PC-9 (cell line): ENCODE results near the gene NDUFAF2. TPM values are rescaled to one million over a fixed set of nuclear protein-coding genes. Genes with fewer than 3 reads are reported as not detected.

Experiments used
- BruUV-seq: library from RNA; stranded (reverse); fragments of 400-500 nt; replicated peaks from 2 replicates; lab custom pipeline; 2021; lab: Mats Ljungman, UMichigan
- CTCF ChIA-PET: fragments of 300-600 bp; sonication (Branson Sonifier 250); formaldehyde crosslinking; loops from one replicate; lab custom pipeline; 2022; ENCODE audit warnings: antibody characterized with exemption; lab: Charles Lee
- POLR2A ChIA-PET: fragments of 300-600 bp; sonication (Branson Sonifier 250); formaldehyde crosslinking; loops from one replicate; lab custom pipeline; 2022; ENCODE audit warnings: antibody characterized with exemption; ENCODE audit not compliant: unreplicated experiment; lab: Charles Lee
- DNase-seq, 2 experiments: peaks; one replicate each; pipeline versions ENCODE4 v3.0.0 to v3.0.0-alpha.2; 2015 to 2022; ENCODE audit warnings: mixed read lengths in 1 of 2
- H2AFZ ChIP-seq: fragments of 200-600 bp; sonication (generic); 2 replicates; pipeline ENCODE4 v1.8.1; 2017; ENCODE audit warnings: antibody characterized with exemption
- H3F3A ChIP-seq: fragments of 200-600 bp; sonication (generic); 2 replicates; pipeline ENCODE4 v1.8.1; 2017; ENCODE audit warnings: antibody characterized with exemption, mild to moderate bottlenecking, low read depth; ENCODE audit not compliant: insufficient read depth
- H3K27ac ChIP-seq: fragments of 200-600 bp; sonication (generic); 2 replicates; pipeline ENCODE4 v1.6.1; 2016; ENCODE audit warnings: mixed run types
- H3K27me3 ChIP-seq: fragments of 200-600 bp; sonication (generic); 2 replicates; pipeline ENCODE4 v1.6.1; 2016; ENCODE audit warnings: low read depth, mixed run types; ENCODE audit not compliant: insufficient read depth
- H3K36me3 ChIP-seq: fragments of 200-600 bp; sonication (generic); 2 replicates; pipeline ENCODE4 v1.6.1; 2016; ENCODE audit warnings: low read depth, mixed run types
- H3K4me1 ChIP-seq: fragments of 200-600 bp; sonication (generic); replicated peaks from 2 replicates; pipeline ENCODE4 v1.6.1; 2016; ENCODE audit warnings: mixed run types; ENCODE audit not compliant: insufficient read depth
- H3K4me2 ChIP-seq: fragments of 200-600 bp; sonication (generic); 2 replicates; pipeline ENCODE4 v1.6.1; 2017; ENCODE audit warnings: mixed run types
- H3K4me3 ChIP-seq: fragments of 200-600 bp; sonication (generic); 2 replicates; pipeline ENCODE4 v1.6.1; 2016; ENCODE audit warnings: mixed run types
- H3K79me2 ChIP-seq: fragments of 200-600 bp; sonication (generic); 2 replicates; pipeline ENCODE4 v1.6.1; 2017; ENCODE audit warnings: low read depth, mixed run types
- H3K9me2 ChIP-seq: fragments of 200-600 bp; sonication (generic); 2 replicates; pipeline ENCODE4 v1.8.1; 2017; ENCODE audit warnings: mild to moderate bottlenecking; ENCODE audit not compliant: insufficient read depth
- H3K9me3 ChIP-seq: fragments of 200-600 bp; sonication (generic); 2 replicates; pipeline ENCODE4 v1.8.1; 2016; ENCODE audit warnings: low read depth; ENCODE audit not compliant: insufficient read depth
- H4K20me1 ChIP-seq: fragments of 200-600 bp; sonication (generic); 2 replicates; pipeline ENCODE4 v1.8.1; 2017; ENCODE audit not compliant: insufficient read depth
- EZH2 ChIP-seq: fragments of 200-600 bp; sonication (generic); IDR thresholded peaks from 2 replicates; pipeline ENCODE4 v1.8.0; 2017; ENCODE audit warnings: antibody characterized with exemption, low read depth
- intact Hi-C: fragments of 100-400 bp; cut with micrococcal nuclease; formaldehyde crosslinking; loops from one replicate; pipeline ENCODE4 v1.10.0; 2022; ENCODE audit not compliant: unreplicated experiment
- total RNA-seq: library from RNA; stranded (reverse); gene quantifications from 2 replicates; pipeline ENCODE4 v1.2.3, GENCODE V29; 2021
- TF ChIP-seq, protein P1 (sequence below): fragments of 200-600 bp; sonication (generic); conservative IDR thresholded peaks from 2 replicates; pipeline ENCODE4 v1.6.1; 2017; ENCODE audit warnings: mixed run types, antibody characterized with exemption, mild to moderate bottlenecking, moderate library complexity

The NDUFAF2 gene
- total RNA-seq, 1 experiment from 2014 or later, result 42.7 TPM

DNA sequence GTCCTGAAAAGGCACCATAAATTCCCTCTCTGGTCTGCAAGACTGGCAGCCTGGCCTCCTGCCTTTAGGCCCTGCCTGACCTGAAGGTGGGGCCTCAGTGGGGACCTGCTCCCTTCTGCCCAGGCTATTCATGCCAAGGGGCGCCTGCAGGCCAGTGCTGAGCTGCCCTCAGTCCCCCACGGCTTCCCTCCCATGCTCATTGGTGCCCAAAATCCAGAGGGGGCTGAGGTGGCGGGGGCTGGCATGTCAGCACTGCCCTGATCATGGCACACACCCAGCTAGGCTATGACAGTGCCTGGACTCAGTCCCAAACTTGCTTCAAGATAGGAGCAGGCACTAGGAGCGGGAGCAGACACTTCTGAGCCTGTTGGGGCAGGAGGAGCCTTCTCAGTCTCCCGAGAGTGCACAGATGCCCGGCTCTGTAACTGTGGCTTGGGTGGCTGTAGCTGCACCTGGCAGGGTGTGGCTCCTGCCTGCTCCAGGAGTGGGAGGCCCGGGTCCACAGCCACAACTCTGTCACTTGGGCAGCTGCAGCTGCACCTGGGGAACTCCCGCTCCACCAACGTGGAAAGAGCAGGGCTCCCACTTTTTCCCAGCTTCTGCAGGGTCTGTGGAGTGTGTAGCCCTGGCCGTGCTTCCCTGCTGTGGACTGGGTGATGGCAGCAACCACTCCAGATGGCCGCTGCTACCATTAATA lies 49.0 kb downstream of the NDUFAF2 start:
- BruUV-seq, result no TSS peak
- H3K4me3 ChIP-seq, result no peak overlapping the region
- no peaks in the 10 kb centered on the region for H3K4me1 ChIP-seq
- H3K27ac ChIP-seq, result no peak overlapping the region
- H4K20me1 ChIP-seq, result no peaks in the 10 kb centered on the region; the same call in none of the 2 replicates
- intact Hi-C loops, result no loop called here
- ChIA-PET POLR2A (interaction anchor here (0.7 kb wide), 1 partner anchor 25 kb away, joined by 6 read pairs; no protein-coding TSS in a partner anchor), CTCF (no interaction called here)
- no peaks in the 10 kb centered on the region for H3K9me2 ChIP-seq
- no peaks in the 10 kb centered on the region for H3K36me3 ChIP-seq
- peaks cover 5% of the 10 kb centered on the region; the same call in 1 of the 2 replicates for H3K9me3 ChIP-seq
- TF ChIP-seq, protein P1, sequence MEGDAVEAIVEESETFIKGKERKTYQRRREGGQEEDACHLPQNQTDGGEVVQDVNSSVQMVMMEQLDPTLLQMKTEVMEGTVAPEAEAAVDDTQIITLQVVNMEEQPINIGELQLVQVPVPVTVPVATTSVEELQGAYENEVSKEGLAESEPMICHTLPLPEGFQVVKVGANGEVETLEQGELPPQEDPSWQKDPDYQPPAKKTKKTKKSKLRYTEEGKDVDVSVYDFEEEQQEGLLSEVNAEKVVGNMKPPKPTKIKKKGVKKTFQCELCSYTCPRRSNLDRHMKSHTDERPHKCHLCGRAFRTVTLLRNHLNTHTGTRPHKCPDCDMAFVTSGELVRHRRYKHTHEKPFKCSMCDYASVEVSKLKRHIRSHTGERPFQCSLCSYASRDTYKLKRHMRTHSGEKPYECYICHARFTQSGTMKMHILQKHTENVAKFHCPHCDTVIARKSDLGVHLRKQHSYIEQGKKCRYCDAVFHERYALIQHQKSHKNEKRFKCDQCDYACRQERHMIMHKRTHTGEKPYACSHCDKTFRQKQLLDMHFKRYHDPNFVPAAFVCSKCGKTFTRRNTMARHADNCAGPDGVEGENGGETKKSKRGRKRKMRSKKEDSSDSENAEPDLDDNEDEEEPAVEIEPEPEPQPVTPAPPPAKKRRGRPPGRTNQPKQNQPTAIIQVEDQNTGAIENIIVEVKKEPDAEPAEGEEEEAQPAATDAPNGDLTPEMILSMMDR, result no peak
- no peak for TF ChIP-seq EZH2
- no peak for DNase-seq
- H3F3A ChIP-seq, result no peaks in the 10 kb centered on the region
- no peaks in the 10 kb centered on the region for H3K27me3 ChIP-seq
- no peaks in the 10 kb centered on the region for H3K79me2 ChIP-seq
- H3K4me2 ChIP-seq, result no peak overlapping the region
- H2AFZ ChIP-seq, result no peak overlapping the region

DNA sequence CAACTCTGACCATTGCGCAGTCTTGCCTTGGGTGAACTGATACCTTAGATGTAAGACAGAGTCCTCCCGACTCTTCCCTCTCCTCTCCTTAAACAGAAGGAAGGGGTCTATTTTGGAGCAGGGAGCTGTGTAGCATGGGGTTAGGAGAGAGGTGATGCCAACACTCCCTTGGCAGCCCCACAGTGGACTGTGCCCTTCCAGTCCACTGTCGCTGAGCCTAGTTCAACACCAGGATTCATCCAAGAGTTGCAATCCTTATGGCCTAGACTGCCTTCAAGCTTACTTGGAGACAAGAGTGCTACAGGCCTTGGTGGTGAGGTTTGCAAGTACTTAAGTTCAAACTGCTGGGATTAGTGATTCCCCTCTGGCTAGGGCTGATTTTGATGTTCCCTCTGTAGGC lies 51.4 kb downstream of the NDUFAF2 start:
- H3K4me3 ChIP-seq, result no peak overlapping the region
- no peak for DNase-seq
- H3K27ac ChIP-seq, result no peak overlapping the region
- H3F3A ChIP-seq, result no peaks in the 10 kb centered on the region
- H3K9me3 ChIP-seq, result peaks cover 1% of the 10 kb centered on the region; the same call in 1 of the 2 replicates
- no peaks in the 10 kb centered on the region for H3K27me3 ChIP-seq
- no peaks in the 10 kb centered on the region for H3K4me1 ChIP-seq
- H3K79me2 ChIP-seq, result no peaks in the 10 kb centered on the region
- no peaks in the 10 kb centered on the region for H3K9me2 ChIP-seq
- no peak overlapping the region for H3K4me2 ChIP-seq
- CTCF ChIA-PET, result no interaction called here
- no peaks in the 10 kb centered on the region for H3K36me3 ChIP-seq
- POLR2A ChIA-PET, result no interaction called here
- no peaks in the 10 kb centered on the region; the same call in 1 of the 2 replicates for H4K20me1 ChIP-seq
- BruUV-seq, result no TSS peak
- TF ChIP-seq, protein P1, result no peak
- no peak for TF ChIP-seq EZH2
- intact Hi-C loops, result no loop called here
- no peak overlapping the region for H2AFZ ChIP-seq

DNA sequence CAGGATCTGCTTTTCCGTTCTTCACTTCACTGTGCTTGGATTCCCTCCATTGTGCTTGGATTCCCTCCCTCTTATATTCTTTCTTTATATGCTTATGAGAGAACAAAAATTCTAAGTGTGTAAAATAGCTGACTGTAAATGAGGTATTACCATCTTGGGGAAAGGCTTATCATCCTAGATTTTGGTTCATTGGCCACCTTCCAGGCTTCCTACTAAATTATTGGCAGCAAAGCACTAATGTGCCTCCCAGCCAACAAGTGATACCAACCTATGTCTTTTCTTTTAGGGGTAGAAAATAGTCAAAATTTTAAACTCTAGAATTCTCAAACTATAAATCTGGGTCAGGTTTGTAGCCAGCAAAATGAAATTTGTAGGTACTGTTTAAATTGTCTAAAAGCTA lies 52.7 kb downstream of the NDUFAF2 start:
- H2AFZ ChIP-seq, result no peak overlapping the region
- H3K27ac ChIP-seq, result no peak overlapping the region
- CTCF ChIA-PET, result no interaction called here
- TF ChIP-seq, protein P1, result no peak
- TF ChIP-seq EZH2, result no peak
- POLR2A ChIA-PET, result no interaction called here
- no peaks in the 10 kb centered on the region for H3K79me2 ChIP-seq
- H3F3A ChIP-seq, result no peaks in the 10 kb centered on the region
- H3K36me3 ChIP-seq, result no peaks in the 10 kb centered on the region
- no peaks in the 10 kb centered on the region for H3K4me1 ChIP-seq
- H3K4me2 ChIP-seq, result no peak overlapping the region
- no peaks in the 10 kb centered on the region; the same call in 1 of the 2 replicates for H3K9me3 ChIP-seq
- H3K4me3 ChIP-seq, result no peak overlapping the region
- DNase-seq, result no peak
- intact Hi-C loops, result no loop called here
- H3K9me2 ChIP-seq, result no peaks in the 10 kb centered on the region
- no peaks in the 10 kb centered on the region for H3K27me3 ChIP-seq
- no peaks in the 10 kb centered on the region; the same call in 1 of the 2 replicates for H4K20me1 ChIP-seq
- no TSS peak for BruUV-seq
